GM23248 (cell line): ENCODE measurements around the gene G6PC3. TPM values are rescaled to one million over a fixed set of nuclear protein-coding genes. Genes with fewer than 3 reads are reported as not detected.

Experiments
- DNase-seq: peaks from one replicate; pipeline ENCODE4 v3.0.0-alpha.2; 2015
- H2AFZ ChIP-seq: fragments of 200-600 bp; sonication (generic); 2 replicates; pipeline ENCODE4 v1.6.1; 2016; ENCODE audit warnings: antibody characterized with exemption
- H3F3A ChIP-seq: fragments of 200-600 bp; sonication (generic); 2 replicates; pipeline ENCODE4 v1.6.1; 2016; ENCODE audit warnings: mild to moderate bottlenecking, antibody characterized with exemption, mixed run types; ENCODE audit not compliant: insufficient read depth
- H3K27ac ChIP-seq: fragments of 200-600 bp; sonication (generic); 2 replicates; pipeline ENCODE4 v1.5.1; 2016; ENCODE audit warnings: mild to moderate bottlenecking
- H3K27me3 ChIP-seq: fragments of 200-600 bp; sonication (generic); replicated peaks from 2 replicates; pipeline ENCODE4 v1.6.1; 2016; ENCODE audit warnings: mild to moderate bottlenecking; ENCODE audit not compliant: insufficient read depth
- H3K36me3 ChIP-seq: fragments of 200-600 bp; sonication (generic); 2 replicates; pipeline ENCODE4 v1.6.1; 2016; ENCODE audit warnings: low read depth, mild to moderate bottlenecking
- H3K4me1 ChIP-seq: fragments of 200-600 bp; sonication (generic); 2 replicates; pipeline ENCODE4 v1.6.1; 2016; ENCODE audit warnings: mild to moderate bottlenecking; ENCODE audit not compliant: insufficient read depth
- H3K4me2 ChIP-seq: fragments of 200-600 bp; sonication (generic); one replicate; pipeline ENCODE4 v1.6.1; 2016; ENCODE audit warnings: mild to moderate bottlenecking; ENCODE audit not compliant: unreplicated experiment
- H3K4me3 ChIP-seq: fragments of 200-600 bp; sonication (generic); 2 replicates; pipeline ENCODE4 v1.5.1; 2016; ENCODE audit warnings: mild to moderate bottlenecking
- H3K79me2 ChIP-seq: fragments of 200-600 bp; sonication (generic); 2 replicates; pipeline ENCODE4 v1.6.1; 2016; ENCODE audit warnings: mild to moderate bottlenecking; ENCODE audit not compliant: insufficient read depth
- H3K9ac ChIP-seq: fragments of 200-600 bp; sonication (generic); 2 replicates; pipeline ENCODE4 v1.6.1; 2016; ENCODE audit warnings: mild to moderate bottlenecking
- H3K9me2 ChIP-seq: fragments of 200-600 bp; sonication (generic); 2 replicates; pipeline ENCODE4 v1.6.1; 2016; ENCODE audit warnings: mixed run types, mild to moderate bottlenecking, moderate library complexity; ENCODE audit not compliant: insufficient read depth
- H3K9me3 ChIP-seq: fragments of 200-600 bp; sonication (generic); one replicate; pipeline ENCODE4 v1.6.1; 2017; ENCODE audit warnings: low read depth
- H4K20me1 ChIP-seq: fragments of 200-600 bp; sonication (generic); 2 replicates; pipeline ENCODE4 v1.6.0; 2016; ENCODE audit not compliant: insufficient read depth
- EZH2 ChIP-seq: fragments of 200-600 bp; sonication (generic); IDR thresholded peaks from 2 replicates; pipeline ENCODE4 v1.6.1; 2018; ENCODE audit warnings: antibody characterized with exemption, mild to moderate bottlenecking; ENCODE audit not compliant: insufficient read depth, poor library complexity, severe bottlenecking
- EZH2phosphoT487 ChIP-seq: fragments of 200-600 bp; sonication (generic); IDR thresholded peaks from 2 replicates; pipeline ENCODE4 v1.6.1; 2018; ENCODE audit warnings: antibody characterized with exemption, moderate library complexity, mild to moderate bottlenecking, low read depth; ENCODE audit not compliant: insufficient read depth
- WGBS, 2 experiments: methylation state at CpG; one replicate each; pipeline ENCODE4 v1.1.6; 2015 to 2017; ENCODE audit warnings: low lambda C conversion rate in 2 of 2, low coverage in 1 of 2; ENCODE audit errors: missing lambda C conversion rate in 2 of 2; 5-methylcytosine and 5-hydroxymethylcytosine counted together
- in situ Hi-C: fragments of 300-500 bp; cut with MboI; formaldehyde crosslinking; loops from 2 replicates; pipeline ENCODE4 v1.15.0; 2020
- polyA plus RNA-seq: library from polyadenylated mRNA; unstranded; fragments of >200 nt; fragmentation: Nextera tagmentation; extraction: Ambion mirVana; gene quantifications from 2 replicates; pipeline ENCODE4 v1.2.1, GENCODE V29; 2016
- total RNA-seq: library from RNA; depleted of rRNA; stranded (reverse); fragments of >200 nt; shearing (Covaris generic); gene quantifications from 2 replicates; pipeline ENCODE4 v1.2.3, GENCODE V29; 2014

G6PC3 gene
- total and polyA plus RNA-seq, 2 experiments from 2014 or later: 68.5 to 128 TPM

GRCh38 chr17:44102849-44103622, 32.5 kb downstream of the G6PC3 start:
- Histone ChIP-seq H3K9me3 (no peaks in the 10 kb centered on the region), H4K20me1 (no peaks in the 10 kb centered on the region), H3K4me2 (no peak overlapping the region), H3K4me3 (no peak overlapping the region), H3K79me2 (peaks cover 97% of the 10 kb centered on the region), H3K36me3 (no peaks in the 10 kb centered on the region), H3K9me2 (no peaks in the 10 kb centered on the region), H3K27me3 (no peaks in the 10 kb centered on the region), H2AFZ (no peak overlapping the region), H3K4me1 (peaks cover 25% of the 10 kb centered on the region), H3K27ac (no peak overlapping the region), H3K9ac (no peak overlapping the region), H3F3A (peaks cover 15% of the 10 kb centered on the region)
- TF ChIP-seq EZH2: no peak
- TF ChIP-seq EZH2phosphoT487: no peak
- in situ Hi-C loops: no loop called here
- no peak for DNase-seq
- WGBS, 2 experiments: 92 to 94% methylated on average over 16 of the region's 16 CpGs

- H3K27ac ChIP-seq: no peak overlapping the region
Observed at GRCh38 chr17:44105483-44105882, 34.9 kb downstream of the G6PC3 start.

GRCh38 chr17:44105941-44106340, 35.4 kb downstream of the G6PC3 start:
- Histone ChIP-seq H3K27ac (no peak overlapping the region), H3K36me3 (no peaks in the 10 kb centered on the region), H3K4me3 (no peak overlapping the region), H4K20me1 (no peaks in the 10 kb centered on the region), H3K9me2 (no peaks in the 10 kb centered on the region), H2AFZ (no peak overlapping the region), H3K4me1 (peaks cover 43% of the 10 kb centered on the region), H3K9me3 (no peaks in the 10 kb centered on the region), H3K9ac (no peak overlapping the region), H3K79me2 (peaks cover 94% of the 10 kb centered on the region), H3K27me3 (no peaks in the 10 kb centered on the region), H3F3A (peaks cover 19% of the 10 kb centered on the region), H3K4me2 (no peak overlapping the region)
- TF ChIP-seq EZH2 (no peak), EZH2phosphoT487 (no peak)
- DNase-seq: no peak
- in situ Hi-C loops: no loop called here
- WGBS, 2 experiments: 42 to 43% methylated on average over 3 of the region's 3 CpGs

More at GRCh38 chr17:44105483-44105882, 34.9 kb downstream of the G6PC3 start:
- Histone ChIP-seq H4K20me1 (no peaks in the 10 kb centered on the region), H3K4me3 (no peak overlapping the region), H3F3A (peaks cover 19% of the 10 kb centered on the region), H3K9me3 (no peaks in the 10 kb centered on the region), H3K27me3 (no peaks in the 10 kb centered on the region), H3K9me2 (no peaks in the 10 kb centered on the region), H3K9ac (no peak overlapping the region), H3K79me2 (peaks cover 95% of the 10 kb centered on the region), H3K4me1 (peaks cover 43% of the 10 kb centered on the region), H3K4me2 (no peak overlapping the region), H3K36me3 (no peaks in the 10 kb centered on the region), H2AFZ (no peak overlapping the region)
- DNase-seq: no peak
- in situ Hi-C loops: no loop called here
- 88 to 89% methylated on average over 3 of the region's 3 CpGs for WGBS, 2 experiments
- TF ChIP-seq EZH2 (no peak), EZH2phosphoT487 (no peak)

- no peak for DNase-seq
- Histone ChIP-seq H3F3A (peaks cover 22% of the 10 kb centered on the region), H4K20me1 (no peaks in the 10 kb centered on the region), H3K4me3 (no peak overlapping the region), H3K4me2 (no peak overlapping the region), H3K9ac (no peak overlapping the region), H3K9me2 (no peaks in the 10 kb centered on the region), H3K4me1 (peaks cover 41% of the 10 kb centered on the region), H2AFZ (no peak overlapping the region), H3K27me3 (no peaks in the 10 kb centered on the region), H3K79me2 (peaks cover 87% of the 10 kb centered on the region), H3K9me3 (no peaks in the 10 kb centered on the region), H3K36me3 (no peaks in the 10 kb centered on the region), H3K27ac (peak overlapping the region; percentile 89)
- TF ChIP-seq EZH2: no peak
- TF ChIP-seq EZH2phosphoT487: no peak
- 89 to 96% methylated on average over 4 of the region's 4 CpGs for WGBS, 2 experiments
- in situ Hi-C loops: no loop called here
Observed at GRCh38 chr17:44106801-44107200, 36.3 kb downstream of the G6PC3 start.
